Esophagus muscularis mucosa (tissue), 4 donors: ENCODE data around the gene WSCD2.

Source experiments
- CTCF ChIP-seq, 3 experiments: fragments of 200-600 bp in 2 of 3; fragments of 450-650 bp in 1 of 3; sonication (generic) in 2 of 3; IDR thresholded peaks; one replicate each; pipeline ENCODE4 v1.5.1; 2017 to 2019; ENCODE audit warnings: antibody characterized with exemption in 3 of 3, mild to moderate bottlenecking in 2 of 3, moderate library complexity in 1 of 3
- EP300 ChIP-seq: sonication (generic); formaldehyde crosslinking; IDR thresholded peaks from one replicate; pipeline ENCODE4 v1.6.1; 2017; ENCODE audit warnings: antibody characterized with exemption
- POLR2A ChIP-seq: fragments of 450-650 bp; IDR thresholded peaks from one replicate; pipeline ENCODE4 v1.6.1; 2017; ENCODE audit warnings: antibody characterized with exemption, moderate library complexity, mild to moderate bottlenecking, low read depth

- no peak for TF ChIP-seq EP300
- TF ChIP-seq CTCF (IDR thresholded peaks at IDR 0.05), result no peak
- TF ChIP-seq POLR2A, result no peak
Observed at GRCh38 chr12:108087900-108088299, 41.2 kb upstream of the WSCD2 start.
